Activated naive CD4-positive, alpha-beta T cell treated with anti-CD3 and anti-CD28 coated beads for 36 hours (primary cell): ENCODE results near the gene RBBP7. TPM values are rescaled to one million over a fixed set of nuclear protein-coding genes. Genes with fewer than 3 reads are reported as not detected.

Experiments used
- CTCF ChIA-PET: fragments of 350-600 bp; sonication (Branson Sonifier 250); formaldehyde crosslinking; loops from one replicate; lab custom pipeline; 2021; ENCODE audit warnings: antibody characterized with exemption; lab: Charles Lee
- DNase-seq: peaks from one replicate; pipeline ENCODE4 v3.0.0-alpha.2; 2020
- H3K27ac Mint-ChIP-seq: one replicate; pipeline ENCODE4 v1.8.0; 2021; ENCODE audit warnings: mild to moderate bottlenecking, mixed read lengths
- H3K27me3 Mint-ChIP-seq: one replicate; pipeline ENCODE4 v1.8.0; 2021; ENCODE audit warnings: low read depth, mixed read lengths
- H3K36me3 Mint-ChIP-seq: one replicate; pipeline ENCODE4 v1.8.0; 2021; ENCODE audit warnings: low read depth, mixed read lengths
- H3K4me1 Mint-ChIP-seq: one replicate; pipeline ENCODE4 v1.8.0; 2021; ENCODE audit warnings: low read depth, mixed read lengths
- H3K4me3 Mint-ChIP-seq: one replicate; pipeline ENCODE4 v1.8.0; 2021; ENCODE audit warnings: mild to moderate bottlenecking, moderate library complexity, mixed read lengths
- H3K9me3 Mint-ChIP-seq: one replicate; pipeline ENCODE4 v1.8.0; 2021; ENCODE audit warnings: mixed read lengths
- intact Hi-C: fragments of 100-400 bp; cut with micrococcal nuclease; formaldehyde crosslinking; loops from one replicate; pipeline ENCODE4 v1.15.1; 2023
- total RNA-seq, 2 experiments: library from RNA; stranded (reverse); gene quantifications; one replicate each; pipeline ENCODE4 v1.2.3, GENCODE V29; 2021

Gene RBBP7
- 100 to 1,000 TPM; 213 to 228 TPM for total RNA-seq

DNA sequence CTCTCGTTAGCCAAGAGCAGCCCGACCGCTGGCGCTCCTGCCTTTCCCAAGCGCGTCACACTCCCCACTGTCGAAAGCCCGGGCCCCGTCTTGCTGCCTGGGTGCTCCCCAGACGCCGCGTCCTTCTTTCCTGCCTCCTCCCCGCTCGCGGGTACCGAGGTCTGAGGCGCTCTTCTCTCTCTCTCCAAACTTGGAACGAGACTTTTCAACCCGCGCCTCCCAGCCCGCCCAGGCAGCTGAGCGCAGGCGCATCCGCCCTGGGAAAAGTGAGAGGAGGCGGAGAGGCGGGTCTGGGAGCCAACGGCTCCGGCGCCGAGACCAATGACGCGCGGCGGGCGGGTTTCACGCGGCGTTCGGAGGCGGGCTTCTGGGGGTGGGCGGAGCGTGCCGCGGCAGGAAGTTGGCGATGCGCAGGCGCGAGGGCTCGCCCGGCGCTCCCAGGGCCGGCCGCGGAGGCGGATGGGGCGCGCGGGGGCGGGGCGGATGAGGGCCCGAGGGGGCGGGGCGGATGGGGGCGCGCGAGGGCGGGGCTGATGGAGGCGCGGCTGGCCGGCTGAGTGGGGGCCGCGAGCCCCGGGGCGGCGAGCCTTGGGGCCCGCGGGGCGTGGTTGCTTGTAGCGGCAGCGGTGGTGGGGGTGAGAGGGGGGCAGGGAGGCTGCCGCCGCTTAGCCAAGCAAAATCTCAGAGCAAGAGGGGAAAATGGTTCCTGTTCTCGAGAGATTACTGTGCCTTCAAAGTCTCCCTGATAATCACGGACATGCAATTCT, at the start of gene RBBP7:
TSS of gene RBBP7 (minus strand) at position 268 of the 767 bp plus-strand sequence. CDS start 309 bp downstream, outside the sequence.
- CTCF ChIA-PET: interaction anchor here (0.6 kb wide), 1 partner anchor 10 kb away, joined by 4 read pairs; no protein-coding TSS in a partner anchor
- Mint-ChIP-seq H3K27ac (peak within 1 kb of the TSS; percentile 98), H3K9me3 (no peaks in the 10 kb centered on the region), H3K4me3 (peak within 1 kb of the TSS; percentile 96), H3K4me1 (peaks cover 25% of the 10 kb centered on the region), H3K36me3 (peaks cover 27% of the 10 kb centered on the region), H3K27me3 (no peaks in the 10 kb centered on the region)
- DNase-seq: peak; percentile 91
- intact Hi-C loops: loop anchor here (1.0 to 10.0 kb wide), 6 partner anchors 13 to 1015 kb away; partner anchors contain the start of genes AP1S2, REPS2, SYAP1 and TXLNG

DNA sequence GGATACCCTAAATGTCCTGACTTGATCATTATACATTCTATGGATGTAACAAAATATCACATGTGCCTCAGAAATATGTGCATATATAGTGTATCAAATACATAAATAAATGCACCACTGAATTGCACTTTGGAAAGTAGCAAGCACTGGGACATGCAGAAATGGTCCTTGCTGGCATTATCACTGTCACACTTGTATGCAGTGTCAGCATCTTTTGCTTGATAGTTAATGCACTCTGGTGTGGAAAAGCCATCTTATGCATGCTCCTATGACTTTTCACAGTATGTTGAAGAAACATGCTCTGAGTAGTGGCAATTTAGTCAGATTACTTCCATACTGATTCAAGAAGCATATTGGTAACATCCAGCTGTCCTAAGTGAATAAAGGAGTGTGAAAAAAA, 48.8 kb upstream of the RBBP7 start:
- no peak overlapping the region for H3K27ac Mint-ChIP-seq
- no peaks in the 10 kb centered on the region for H3K4me1 Mint-ChIP-seq
- DNase-seq: no peak
- intact Hi-C loops: no loop called here
- peaks cover 2% of the 10 kb centered on the region for H3K27me3 Mint-ChIP-seq
- CTCF ChIA-PET: interaction anchor here (1.4 kb wide), 1 partner anchor 9 kb away, joined by 3 read pairs; no protein-coding TSS in a partner anchor
- H3K4me3 Mint-ChIP-seq: no peak overlapping the region
- H3K9me3 Mint-ChIP-seq: no peaks in the 10 kb centered on the region
- H3K36me3 Mint-ChIP-seq: no peaks in the 10 kb centered on the region

DNA sequence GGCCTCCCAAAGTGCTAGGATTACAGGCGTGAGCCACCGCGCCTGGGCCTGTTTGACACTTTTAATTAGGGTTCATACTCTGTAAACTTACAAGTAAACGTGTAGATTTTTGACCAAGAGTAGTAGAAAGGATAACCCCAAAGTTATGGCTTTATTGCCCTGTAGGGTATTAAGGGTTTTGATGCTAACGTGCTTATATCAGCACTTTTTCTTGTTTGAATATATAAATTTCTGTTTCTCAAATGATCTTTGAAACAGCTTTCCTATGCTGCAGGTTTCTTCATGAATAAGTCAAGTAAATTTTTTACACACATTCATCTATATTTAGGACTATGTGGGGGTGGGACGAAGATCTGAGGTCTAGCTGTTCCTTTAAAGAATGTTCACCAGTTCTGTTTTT, 47.0 kb upstream of the RBBP7 start:
- intact Hi-C loops: no loop called here
- no peak overlapping the region for H3K4me3 Mint-ChIP-seq
- no peak overlapping the region for H3K27ac Mint-ChIP-seq
- H3K36me3 Mint-ChIP-seq: no peaks in the 10 kb centered on the region
- H3K9me3 Mint-ChIP-seq: no peaks in the 10 kb centered on the region
- no peak for DNase-seq
- peaks cover 2% of the 10 kb centered on the region for H3K27me3 Mint-ChIP-seq
- no peaks in the 10 kb centered on the region for H3K4me1 Mint-ChIP-seq
- CTCF ChIA-PET: interaction anchor here (0.7 kb wide), 1 partner anchor 340 kb away, joined by 3 read pairs; no protein-coding TSS in a partner anchor

DNA sequence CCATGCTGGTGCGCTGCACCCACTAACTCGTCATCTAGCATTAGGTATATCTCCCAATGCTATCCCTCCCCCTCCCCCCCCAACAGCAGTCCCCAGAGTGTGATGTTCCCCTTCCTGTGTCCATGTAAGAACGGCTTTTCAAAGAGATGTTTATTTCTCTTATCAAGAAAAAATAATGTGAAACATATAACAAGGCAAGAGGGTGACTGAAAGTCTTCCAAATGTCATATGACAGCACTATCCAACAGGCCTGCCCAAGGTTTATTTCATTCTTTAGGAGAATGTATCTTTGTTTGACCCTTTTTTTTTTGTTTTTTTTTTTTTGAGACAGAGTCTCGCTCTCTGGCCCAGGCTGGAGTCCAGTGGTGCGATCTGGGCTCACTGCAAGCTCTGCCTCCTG, 46.4 kb upstream of the RBBP7 start:
- Mint-ChIP-seq H3K27me3 (peaks cover under 1% of the 10 kb centered on the region), H3K4me3 (no peak overlapping the region), H3K4me1 (no peaks in the 10 kb centered on the region), H3K27ac (no peak overlapping the region), H3K36me3 (no peaks in the 10 kb centered on the region), H3K9me3 (no peaks in the 10 kb centered on the region)
- intact Hi-C loops: no loop called here
- CTCF ChIA-PET: interaction anchor here (0.7 kb wide), 1 partner anchor 340 kb away, joined by 3 read pairs; no protein-coding TSS in a partner anchor
- no peak for DNase-seq

DNA sequence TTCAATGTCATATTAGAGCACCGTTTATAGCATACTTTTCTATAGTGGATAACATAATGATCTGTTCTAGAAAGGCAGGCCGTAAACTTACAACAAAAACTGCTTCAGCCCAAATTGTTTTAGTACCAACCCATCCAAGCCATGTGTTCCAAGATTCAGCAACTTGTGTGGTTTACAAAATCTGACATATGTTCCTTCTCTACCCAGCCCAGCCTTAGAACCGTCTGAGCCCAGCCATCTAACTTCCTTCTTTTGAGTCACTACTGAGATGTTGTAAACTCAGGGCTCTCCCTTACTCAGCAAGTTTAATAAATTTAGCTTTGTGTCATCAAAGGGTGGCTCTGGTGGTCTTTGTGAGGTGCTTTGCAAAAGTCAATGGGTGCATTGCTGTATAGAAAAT, 43.9 kb upstream of the RBBP7 start:
- Mint-ChIP-seq H3K4me3 (no peak overlapping the region), H3K4me1 (no peaks in the 10 kb centered on the region), H3K27ac (no peak overlapping the region), H3K9me3 (no peaks in the 10 kb centered on the region), H3K36me3 (no peaks in the 10 kb centered on the region), H3K27me3 (no peaks in the 10 kb centered on the region)
- DNase-seq: no peak
- CTCF ChIA-PET: no interaction called here
- intact Hi-C loops: no loop called here

DNA sequence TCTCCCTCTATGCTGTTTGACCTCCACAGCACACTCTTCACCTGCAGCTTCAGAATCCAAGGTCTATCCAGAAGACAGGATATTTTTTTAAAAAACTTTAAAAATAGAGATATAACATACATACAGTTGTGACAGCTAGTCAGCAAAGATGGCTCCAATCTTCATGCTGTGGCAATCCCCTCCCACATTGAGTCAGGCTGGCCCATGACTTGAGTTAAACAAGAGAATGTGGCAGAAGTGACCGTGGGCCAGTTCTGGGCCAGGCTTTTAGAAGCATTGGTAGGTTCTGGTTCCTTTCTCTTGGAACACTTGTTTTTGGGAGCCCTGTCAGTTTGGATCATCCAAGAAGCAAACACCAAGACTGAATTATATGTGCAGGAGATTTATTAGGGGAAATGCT, 40.2 kb upstream of the RBBP7 start:
- intact Hi-C loops: no loop called here
- no peaks in the 10 kb centered on the region for H3K9me3 Mint-ChIP-seq
- H3K36me3 Mint-ChIP-seq: no peaks in the 10 kb centered on the region
- no peak for DNase-seq
- CTCF ChIA-PET: no interaction called here
- H3K4me3 Mint-ChIP-seq: no peak overlapping the region
- no peak overlapping the region for H3K27ac Mint-ChIP-seq
- H3K27me3 Mint-ChIP-seq: no peaks in the 10 kb centered on the region
- no peaks in the 10 kb centered on the region for H3K4me1 Mint-ChIP-seq

DNA sequence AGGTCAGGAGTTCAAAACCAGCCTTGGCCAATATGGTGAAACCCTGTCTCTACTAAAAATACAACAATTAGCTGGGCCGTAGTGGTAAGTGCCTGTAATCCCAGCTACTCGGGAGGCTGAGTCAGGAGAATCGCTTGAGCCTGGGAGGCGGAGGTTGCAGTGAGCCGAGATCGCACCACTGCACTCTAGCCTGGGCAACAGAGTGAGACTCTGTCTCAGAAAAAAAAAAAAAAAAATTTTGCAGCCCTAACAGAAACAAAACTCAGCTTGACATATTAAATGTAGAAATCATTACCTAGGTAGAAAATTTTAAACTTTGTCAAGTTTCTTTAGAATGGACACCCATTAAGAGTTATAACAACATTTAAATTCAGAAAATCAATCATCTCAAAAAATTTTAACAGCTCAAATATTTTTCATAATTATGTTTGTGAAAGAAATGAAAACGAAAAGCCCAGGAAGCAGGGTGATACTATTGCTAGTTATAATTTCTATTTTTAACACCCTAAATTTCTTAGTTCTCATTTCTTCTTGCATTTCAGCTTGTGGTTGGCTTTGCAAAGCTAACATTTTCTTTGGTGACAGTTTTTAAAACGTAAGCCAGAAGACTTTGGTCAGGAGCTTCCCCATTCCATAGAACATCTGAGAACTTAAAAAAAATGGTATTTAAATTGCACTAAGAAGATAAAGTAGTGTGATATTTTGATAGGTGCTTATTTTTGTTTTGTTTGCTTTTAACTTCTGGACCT, 33.3 kb upstream of the RBBP7 start:
- Mint-ChIP-seq H3K4me3 (no peak overlapping the region), H3K27me3 (peaks cover 3% of the 10 kb centered on the region), H3K27ac (no peak overlapping the region)

DNA sequence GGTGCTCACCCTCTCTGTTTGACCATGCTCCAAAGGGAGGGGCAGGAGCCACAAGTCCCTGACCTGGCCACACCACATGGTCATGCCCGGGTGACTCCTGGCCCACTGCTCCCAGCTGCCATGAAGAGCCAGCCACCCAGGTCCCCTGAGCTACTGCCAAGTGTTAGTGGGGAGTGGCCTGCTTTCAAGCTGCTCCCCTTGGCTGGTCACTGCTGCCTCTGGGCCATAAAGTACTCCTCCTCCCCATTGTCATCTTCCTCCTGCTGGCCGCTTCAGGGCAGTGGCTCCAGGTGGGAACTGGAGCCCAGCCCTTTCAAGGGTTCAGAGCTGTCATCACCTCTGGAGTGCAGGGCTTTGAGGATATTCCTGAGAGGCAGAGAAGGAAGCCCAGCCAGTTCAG, 27.3 kb upstream of the RBBP7 start:
- H3K9me3 Mint-ChIP-seq: no peaks in the 10 kb centered on the region
- no peak for DNase-seq
- intact Hi-C loops: no loop called here
- peaks cover 5% of the 10 kb centered on the region for H3K4me1 Mint-ChIP-seq
- H3K27ac Mint-ChIP-seq: no peak overlapping the region
- no peaks in the 10 kb centered on the region for H3K27me3 Mint-ChIP-seq
- no peak overlapping the region for H3K4me3 Mint-ChIP-seq
- CTCF ChIA-PET: interaction anchor here (0.6 kb wide), 1 partner anchor 454 kb away, joined by 3 read pairs; no protein-coding TSS in a partner anchor
- no peaks in the 10 kb centered on the region for H3K36me3 Mint-ChIP-seq

More for the DNA sequence above, 33.3 kb upstream of the RBBP7 start:
- Mint-ChIP-seq H3K4me1 (no peaks in the 10 kb centered on the region), H3K36me3 (no peaks in the 10 kb centered on the region), H3K9me3 (no peaks in the 10 kb centered on the region)
- CTCF ChIA-PET: no interaction called here
- intact Hi-C loops: no loop called here
- no peak for DNase-seq

DNA sequence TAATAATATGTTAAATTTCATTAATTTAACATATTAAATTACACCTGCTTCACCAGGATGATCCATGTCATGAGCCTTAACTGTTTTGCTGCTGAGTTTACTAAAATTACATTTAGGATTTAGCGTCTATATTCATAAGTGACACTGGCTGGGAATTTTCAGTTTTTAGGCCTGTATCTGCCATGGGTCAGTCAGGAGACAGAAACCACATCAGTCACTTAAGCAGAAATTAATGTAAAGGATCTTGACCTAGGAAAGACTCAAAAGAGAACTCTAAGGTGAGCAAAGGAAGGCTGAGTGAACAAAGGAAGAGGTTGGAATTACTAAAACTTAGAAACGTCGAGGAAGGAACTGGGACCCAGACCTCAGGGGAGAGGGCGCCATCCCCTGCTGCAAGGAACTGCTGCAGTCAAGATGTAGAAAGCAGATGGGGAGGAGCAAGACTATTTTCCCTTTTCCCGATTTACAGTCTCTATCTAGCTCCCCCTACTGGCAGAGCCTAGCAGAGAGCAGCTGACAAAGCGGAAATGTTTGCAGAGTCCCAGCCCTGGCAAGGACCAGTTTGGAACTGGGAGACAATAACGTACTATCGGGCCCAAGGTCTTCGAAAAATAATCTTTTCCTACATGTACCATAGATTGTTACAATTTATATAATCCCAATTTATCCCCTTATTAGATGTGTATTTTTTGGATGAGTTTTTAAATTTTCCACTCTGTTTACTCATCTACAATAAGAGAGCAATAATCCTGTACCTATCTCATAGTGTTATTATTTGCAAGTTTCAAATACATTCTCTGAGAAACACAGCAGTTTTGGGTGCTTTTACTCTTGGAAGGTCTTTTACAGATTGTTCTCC, 22.6 kb upstream of the RBBP7 start:
- CTCF ChIA-PET: interaction anchor here (0.6 to 2.1 kb wide), 8 partner anchors 9 to 154 kb away, joined by 3 to 8 read pairs (median 4); no protein-coding TSS in a partner anchor
- intact Hi-C loops: loop anchor here (1.0 to 2.0 kb wide), 4 partner anchors 9 to 66 kb away; partner anchors contain the start of gene REPS2
- Mint-ChIP-seq H3K9me3 (no peaks in the 10 kb centered on the region), H3K27me3 (no peaks in the 10 kb centered on the region), H3K4me3 (no peak overlapping the region), H3K36me3 (no peaks in the 10 kb centered on the region), H3K4me1 (peaks cover 18% of the 10 kb centered on the region), H3K27ac (peak overlapping the region; percentile 46)
- peak; percentile 76 for DNase-seq

DNA sequence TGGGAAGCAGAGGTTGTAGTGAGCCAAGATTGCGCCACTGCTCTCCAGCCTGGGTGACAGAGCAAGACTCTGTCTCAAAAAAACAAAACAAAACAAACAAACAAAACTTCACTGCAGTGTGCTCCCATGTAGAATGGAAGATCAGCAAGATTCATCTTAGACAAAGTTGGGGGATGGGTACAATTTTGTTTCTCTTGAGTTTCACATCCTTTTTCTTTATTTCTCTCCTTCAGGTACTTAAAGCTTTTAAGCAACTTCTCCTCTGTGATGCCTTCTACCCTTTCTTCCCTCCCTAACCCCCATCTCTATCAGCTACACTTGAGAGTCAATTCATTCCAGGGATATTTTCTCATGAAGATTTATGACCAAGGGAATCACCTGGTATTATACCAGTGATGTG, 15.5 kb upstream of the RBBP7 start:
- Mint-ChIP-seq H3K27ac (no peak overlapping the region), H3K9me3 (no peaks in the 10 kb centered on the region), H3K27me3 (no peaks in the 10 kb centered on the region), H3K4me1 (peaks cover 12% of the 10 kb centered on the region), H3K36me3 (no peaks in the 10 kb centered on the region), H3K4me3 (no peak overlapping the region)
- DNase-seq: no peak
- intact Hi-C loops: no loop called here
- CTCF ChIA-PET: interaction anchor here (0.9 kb wide), 1 partner anchor 161 kb away, joined by 3 read pairs; no protein-coding TSS in a partner anchor

DNA sequence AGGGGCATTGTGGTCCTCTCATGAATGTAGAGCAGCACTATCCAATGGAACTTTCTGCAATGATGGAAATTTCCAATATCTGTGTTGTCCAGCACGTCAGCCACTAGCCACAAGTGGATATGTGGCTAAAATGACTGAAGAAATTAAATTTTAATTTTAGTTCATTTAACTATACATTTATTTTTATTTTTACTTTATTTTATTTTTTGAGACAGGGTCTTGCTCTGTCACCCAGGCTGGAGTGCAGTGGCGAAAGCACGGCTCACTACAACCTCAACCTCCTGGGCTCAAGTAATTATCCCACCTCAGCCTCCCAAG, 13.3 kb upstream of the RBBP7 start:
- H3K36me3 Mint-ChIP-seq: no peaks in the 10 kb centered on the region

More for the DNA sequence above, 13.3 kb upstream of the RBBP7 start:
- CTCF ChIA-PET: interaction anchor here (0.6 to 3.5 kb wide), 17 partner anchors 9 to 223 kb away, joined by 3 to 36 read pairs (median 4); no protein-coding TSS in a partner anchor
- Mint-ChIP-seq H3K27ac (no peak overlapping the region), H3K4me1 (peaks cover 2% of the 10 kb centered on the region), H3K27me3 (no peaks in the 10 kb centered on the region), H3K4me3 (no peak overlapping the region), H3K9me3 (no peaks in the 10 kb centered on the region)
- intact Hi-C loops: loop anchor here (1.0 to 2.0 kb wide), 8 partner anchors 9 to 163 kb away; partner anchors contain the start of genes RBBP7, REPS2 and TXLNG
- DNase-seq: no peak
